ENCODE data around the gene ARHGEF19. TPM values are rescaled to one million over a fixed set of nuclear protein-coding genes. Genes with fewer than 3 reads are reported as not detected.

ARHGEF19 gene
- total and polyA plus RNA-seq, 9 of the 15 experiments (the other 6 are each of a cell fraction or from before 2014, with no cell fraction given): 0.73 to 21.0 (median 5.2) TPM

- H3K27ac ChIP-seq (ENCODE audit: extremely low read depth, low read depth, low read length): no peak overlapping the region
- BruUV-seq (replicated peaks): no TSS peak
- no peaks in the 10 kb centered on the region; the same call in 2 of the 3 replicates for H3K36me3 ChIP-seq (ENCODE audit: control insufficient read depth, insufficient read depth, low read length)
- H3K4me3 ChIP-seq: no peak overlapping the region
- H3K9me3 ChIP-seq (replicated peaks; ENCODE audit: control insufficient read depth, insufficient read depth, low read depth, low read length): no peaks in the 10 kb centered on the region
- DNase-seq (ENCODE audit: extremely low read depth in 1 of 4, low spot score in 3 of 4) (no peak), FAIRE-seq (no peak), ATAC-seq (no peak)
- WGBS (ENCODE audit: insufficient coverage, low coverage, missing lambda C conversion rate): 53% methylated on average over 24 of the region's 24 CpGs
- intact Hi-C loops (cut with micrococcal nuclease) (no loop called here), in situ Hi-C loops (cut with MboI) (no loop called here)
- H3K27me3 ChIP-seq (ENCODE audit: control insufficient read depth in 2 of 2, insufficient read depth in 2 of 2, low read length in 2 of 2): no peaks in the 10 kb centered on the region
- no peak overlapping the region for H3K4me2 ChIP-seq (ENCODE audit: insufficient read depth, low read length)
- peaks cover 12 to 35% of the 10 kb centered on the region in 2 experiments for H3K4me1 ChIP-seq (replicated peaks in 1 of 2; ENCODE audit: control insufficient read depth in 2 of 2, insufficient read depth in 2 of 2, low read length in 2 of 2)
- no peaks in the 10 kb centered on the region for H3K9me1 ChIP-seq (ENCODE audit: control insufficient read depth, insufficient read depth, low read length)
- POLR2A ChIA-PET: interaction anchor here (1.1 to 2.1 kb wide), 4 partner anchors 9 to 36 kb away, joined by 3 to 7 read pairs (median 4); partner anchors contain the start of gene ARHGEF19
- peak overlapping the region in 1 of 2 experiments; percentile 53; a peak in 1 of 4 replicates for H3K9ac ChIP-seq (ENCODE audit: insufficient read depth in 1 of 2, low read depth in 2 of 2, low read length in 2 of 2)
- no peak overlapping the region for H2AFZ ChIP-seq (ENCODE audit: low read depth, low read length)
- CTCF ChIA-PET (ENCODE audit: low intra/inter-chr PET ratio): no interaction called here
- H4K20me1 ChIP-seq (replicated peaks; ENCODE audit: control insufficient read depth, insufficient read depth, low read length): no peaks in the 10 kb centered on the region
- peaks cover 8% of the 10 kb centered on the region; the same call in 2 of the 3 replicates for H3K79me2 ChIP-seq (ENCODE audit: control insufficient read depth, insufficient read depth, low read length)
- no peak for TF ChIP-seq ZNF592 (IDR thresholded peaks at IDR 0.05)
- TF ChIP-seq RAD51 (IDR thresholded peaks at IDR 0.05; ENCODE audit: borderline replicate concordance, low read depth): no peak
- TF ChIP-seq RBFOX2 (IDR thresholded peaks at IDR 0.05; ENCODE audit: low read depth, low read length): 0 out of 2 replicates have a peak, but pooled peaks have one; percentile 23
- no peak for TF ChIP-seq ZNF121 (CRISPR knock-in tag; conservative IDR thresholded peaks at IDR 0.05)
- no peak for TF ChIP-seq XRCC5 (IDR thresholded peaks at IDR 0.05; ENCODE audit: low read depth, low read length)
- no peak for TF ChIP-seq THAP7 (CRISPR knock-in tag; IDR thresholded peaks at IDR 0.05)
- no peak for TF ChIP-seq ZBTB8A (IDR thresholded peaks at IDR 0.05; ENCODE audit: partially characterized antibody)
- TF ChIP-seq CREM (IDR thresholded peaks at IDR 0.05; ENCODE audit: low read depth): no peak
- no peak for TF ChIP-seq ZNF398 (CRISPR knock-in tag; IDR thresholded peaks at IDR 0.05)
These were observed 9.9 kb downstream of the ARHGEF19 start for GRCh38 chr1:16202281-16203210.

Data from K562 (cell line).